HEK293T (cell line): ENCODE results near the gene PPP1R13B.

Source experiments
- FOXA1 ChIP-seq: fragments of 450-650 bp; IDR thresholded peaks from 2 replicates; pipeline ENCODE4 v1.6.1; 2016; ENCODE audit warnings: mild to moderate bottlenecking
- L3MBTL2 ChIP-seq: fragments of 450-650 bp; conservative IDR thresholded peaks from 2 replicates; pipeline ENCODE4 v1.6.1; 2016; ENCODE audit warnings: mild to moderate bottlenecking
- NFRKB ChIP-seq: fragments of 450-650 bp; IDR thresholded peaks from 2 replicates; pipeline ENCODE4 v1.6.1; 2016; ENCODE audit warnings: mild to moderate bottlenecking, moderate library complexity
- PKNOX1 ChIP-seq: fragments of 450-650 bp; IDR thresholded peaks from 2 replicates; pipeline ENCODE4 v1.6.1; 2016
- SP1 ChIP-seq: fragments of 450-650 bp; IDR thresholded peaks from 2 replicates; pipeline ENCODE4 v1.6.1; 2017
- SUZ12 ChIP-seq: fragments of 450-650 bp; IDR thresholded peaks from 2 replicates; pipeline ENCODE4 v1.6.1; 2016; ENCODE audit warnings: mild to moderate bottlenecking
- TARDBP ChIP-seq: fragments of 450-650 bp; IDR thresholded peaks from 2 replicates; pipeline ENCODE4 v1.6.1; 2016

GRCh38 chr14:103730490-103731035, 116.8 kb downstream of the PPP1R13B start:
- TF ChIP-seq TARDBP (no peak), L3MBTL2 (no peak), PKNOX1 (no peak), NFRKB (no peak), FOXA1 (no peak), SP1 (no peak), SUZ12 (no peak)
